ENCODE results near the gene LAGE3.

Gene LAGE3

GRCh38 chrX:154457491-154458115 lies 21.5 kb downstream of the LAGE3 start:
- DNase-seq (ENCODE audit: low spot score): no peak

DNA sequence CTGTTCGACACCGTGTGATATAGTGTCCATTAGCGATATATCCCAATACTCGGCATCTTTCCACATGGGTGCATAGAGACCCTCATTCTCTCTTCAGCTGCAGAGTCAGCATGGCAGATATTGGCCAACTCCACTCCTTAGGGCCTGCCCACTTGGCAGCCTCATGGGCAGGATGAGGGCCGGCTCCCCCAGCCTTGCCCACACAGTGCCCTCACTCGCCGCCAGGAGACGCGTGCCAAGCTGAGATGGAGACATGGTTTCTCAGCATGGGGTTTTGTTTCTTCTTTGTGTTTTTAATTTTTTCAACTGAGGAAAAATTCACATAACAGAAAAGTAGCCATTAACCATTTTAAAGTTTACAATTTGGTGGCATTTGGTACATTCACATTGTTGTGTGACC lies 26.3 kb downstream of the LAGE3 start:
- DNase-seq (ENCODE audit: low spot score): no peak

DNA sequence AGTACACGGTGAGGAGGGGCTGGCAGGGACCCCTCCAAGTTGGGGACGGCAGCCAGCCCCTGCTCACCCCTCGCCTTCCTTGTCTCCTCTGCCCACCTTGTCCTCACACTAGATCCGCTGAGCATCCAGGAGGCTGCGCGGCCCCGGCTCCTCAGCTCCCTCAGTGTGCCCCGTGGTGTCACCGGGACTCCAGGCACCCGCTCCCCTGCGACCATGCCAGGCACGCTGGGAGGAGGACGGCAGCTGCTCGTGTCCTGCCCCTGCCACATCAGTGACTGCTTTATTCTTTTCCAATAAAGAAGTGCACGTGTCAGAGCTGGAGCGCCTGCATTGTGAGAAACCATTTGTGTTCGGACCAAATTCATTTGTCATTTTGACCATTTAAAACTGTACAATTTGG lies 28.8 kb downstream of the LAGE3 start:
- DNase-seq (ENCODE audit: low spot score): no peak

DNA sequence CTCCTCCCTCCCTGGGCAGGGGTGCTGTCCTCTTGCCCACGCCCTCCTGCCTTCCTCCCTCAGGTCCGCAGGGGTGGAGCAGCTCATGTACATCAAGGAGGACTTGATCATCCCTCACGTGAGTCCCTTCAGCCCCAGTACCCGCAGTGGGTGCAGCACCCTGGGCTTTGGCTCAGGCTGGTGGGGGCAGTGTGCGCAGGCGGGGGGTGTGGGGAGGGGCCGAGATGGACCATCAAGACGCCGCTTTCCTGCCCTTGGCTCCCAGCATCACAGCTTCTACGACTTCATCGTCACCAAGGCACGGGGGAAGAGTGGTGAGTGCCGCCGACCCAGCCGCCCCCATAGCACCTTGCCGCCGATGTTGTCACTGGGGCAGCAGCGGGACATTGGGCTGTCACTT lies 29.5 kb downstream of the LAGE3 start:
- DNase-seq (ENCODE audit: low spot score): no peak

DNA sequence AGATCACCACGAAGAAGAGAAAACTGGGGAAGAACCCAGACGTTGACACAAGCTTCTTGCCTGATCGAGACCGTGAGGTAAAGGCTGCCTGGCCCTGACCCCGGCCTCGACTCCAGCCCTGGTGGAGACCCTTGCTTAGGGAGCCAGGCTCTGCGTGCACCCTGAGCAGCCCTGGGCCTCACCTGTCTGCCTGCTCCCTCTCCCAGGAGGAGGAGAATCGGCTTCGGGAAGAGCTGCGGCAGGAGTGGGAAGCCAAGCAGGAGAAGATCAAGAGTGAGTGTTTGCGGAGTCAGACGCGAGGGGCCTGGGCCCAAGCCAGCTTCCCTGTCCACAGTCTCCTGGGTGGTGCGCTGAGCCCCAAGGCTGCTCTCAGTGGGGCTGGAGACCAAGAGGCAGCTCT lies 30.6 kb downstream of the LAGE3 start:
- DNase-seq (ENCODE audit: low spot score): no peak

DNA sequence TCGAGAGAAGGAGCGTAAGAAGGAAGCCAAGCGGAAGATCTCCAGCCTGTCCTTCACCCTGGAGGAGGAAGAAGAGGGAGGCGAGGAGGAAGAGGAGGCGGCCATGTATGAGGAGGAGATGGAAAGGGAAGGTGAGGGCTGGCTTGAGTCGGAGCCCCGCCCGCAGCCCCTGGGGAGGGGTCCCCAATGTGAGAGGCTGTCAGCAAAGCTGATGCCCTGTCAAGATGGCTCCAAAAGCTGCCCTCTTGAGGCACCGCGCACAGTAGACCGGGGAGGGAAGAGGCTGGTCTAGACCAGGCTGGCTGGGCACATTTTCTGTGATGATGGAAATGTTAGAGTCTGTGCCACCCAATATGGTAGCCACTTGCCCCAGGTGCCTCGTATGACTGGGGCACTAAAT lies 32.7 kb downstream of the LAGE3 start:
- no peak for DNase-seq (ENCODE audit: low spot score)

DNA sequence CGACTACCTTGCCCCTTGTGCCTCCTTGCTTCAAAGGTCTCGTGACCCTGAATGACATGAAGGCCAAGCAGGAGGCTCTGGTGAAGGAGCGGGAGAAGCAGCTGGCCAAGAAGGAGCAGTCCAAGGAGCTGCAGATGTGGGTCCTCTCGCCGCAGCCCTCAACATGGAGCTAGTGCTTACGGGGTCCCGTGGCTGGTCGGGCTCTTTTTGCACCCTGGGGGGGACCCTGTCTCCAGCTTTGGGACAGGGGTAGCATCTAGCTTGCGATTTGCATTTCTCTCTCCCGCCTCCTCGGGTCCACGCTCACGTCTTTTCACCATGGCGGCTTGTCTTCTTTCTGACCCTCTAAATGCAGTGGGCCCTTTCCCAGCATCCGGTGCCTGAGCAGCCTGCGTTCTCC lies 33.3 kb downstream of the LAGE3 start:
- DNase-seq (ENCODE audit: low spot score): no peak

GRCh38 chrX:154444755-154445246 lies 34.3 kb downstream of the LAGE3 start:
- no peak for DNase-seq (ENCODE audit: low spot score)

DNA sequence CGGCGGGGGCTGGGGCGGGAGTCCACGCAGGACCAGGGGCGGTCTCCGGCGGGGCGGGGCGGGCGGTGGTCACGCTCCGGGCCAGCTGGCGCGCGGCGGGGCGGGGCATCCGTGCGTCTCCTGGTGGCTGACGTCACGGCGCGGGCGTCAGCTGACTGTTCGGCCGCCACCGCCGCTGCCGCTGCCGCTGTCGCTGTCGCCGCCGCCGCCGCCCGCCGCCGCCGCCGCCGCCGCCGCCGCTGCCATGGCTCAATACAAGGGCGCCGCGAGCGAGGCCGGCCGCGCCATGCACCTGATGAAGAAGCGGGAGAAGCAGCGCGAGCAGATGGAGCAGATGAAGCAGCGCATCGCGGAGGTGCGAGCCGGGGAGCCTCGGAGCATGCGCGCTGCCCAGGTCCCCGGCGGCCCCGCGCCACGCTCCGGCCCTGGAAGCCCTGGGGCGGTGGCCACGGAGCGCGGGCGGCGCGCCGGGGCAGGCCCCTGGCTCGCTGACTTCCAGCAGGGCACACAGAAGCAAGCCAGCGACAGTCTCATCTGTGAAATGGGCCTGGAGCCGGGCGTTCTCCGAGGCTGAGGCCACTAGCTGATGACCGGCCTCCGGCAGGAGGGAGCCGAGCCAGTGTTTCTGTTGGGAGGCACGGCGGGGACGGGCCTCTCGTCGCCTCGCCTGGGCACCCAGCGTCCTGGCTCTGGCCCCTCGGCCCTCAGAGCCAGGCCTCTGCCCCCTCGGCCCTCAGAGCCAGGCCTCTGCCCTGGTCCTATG lies 34.9 kb downstream of the LAGE3 start, which contains the start of gene FAM50A:
Gene FAM50A, plus strand, starts transcription at position 150 of the 763 bp plus-strand sequence. Its CDS starts 95 bp downstream, at position 245.
- peak; percentile 84 for DNase-seq (ENCODE audit: low spot score)

- DNase-seq (ENCODE audit: low spot score): no peak
These were observed 35.6 kb downstream of the LAGE3 start for GRCh38 chrX:154443479-154443910.

DNA sequence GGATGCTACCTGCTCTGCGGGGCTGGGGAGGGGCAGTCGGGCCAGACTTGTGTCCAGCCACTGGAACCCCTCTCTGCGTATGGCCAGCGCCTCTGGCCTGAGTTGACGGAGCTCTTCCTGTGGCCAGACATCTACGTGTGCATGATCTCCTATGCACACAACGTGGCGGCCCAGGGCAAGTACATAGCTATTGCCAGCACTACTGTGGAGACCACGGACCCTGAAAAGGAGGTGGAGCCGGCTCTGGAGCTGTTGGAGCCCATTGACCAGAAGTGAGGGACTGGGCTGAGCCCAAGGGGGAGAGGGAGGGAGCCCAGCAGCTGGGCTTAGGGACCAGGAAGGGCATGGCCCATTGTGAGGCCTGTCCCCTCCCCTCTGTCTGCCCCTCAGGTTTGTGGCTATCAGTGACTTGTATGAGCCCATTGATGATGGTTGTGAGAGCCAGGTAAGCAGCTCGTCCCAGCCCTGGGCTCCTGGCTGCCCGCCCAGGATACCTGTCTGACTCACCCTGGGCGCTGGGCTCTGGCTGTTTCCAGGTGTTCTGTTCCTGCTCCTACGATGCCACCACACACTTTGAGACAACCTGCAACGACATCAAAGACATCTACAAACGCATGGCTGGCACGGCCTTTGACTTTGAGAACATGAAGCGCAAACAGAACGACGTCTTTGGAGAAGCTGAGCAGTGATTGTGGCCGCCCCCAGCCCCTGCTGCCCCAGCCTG lies 36.9 kb downstream of the LAGE3 start:
- DNase-seq (ENCODE audit: low spot score): no peak

- no peak for DNase-seq (ENCODE audit: low spot score)
These were observed 37.5 kb downstream of the LAGE3 start for GRCh38 chrX:154441564-154441963.

DNA sequence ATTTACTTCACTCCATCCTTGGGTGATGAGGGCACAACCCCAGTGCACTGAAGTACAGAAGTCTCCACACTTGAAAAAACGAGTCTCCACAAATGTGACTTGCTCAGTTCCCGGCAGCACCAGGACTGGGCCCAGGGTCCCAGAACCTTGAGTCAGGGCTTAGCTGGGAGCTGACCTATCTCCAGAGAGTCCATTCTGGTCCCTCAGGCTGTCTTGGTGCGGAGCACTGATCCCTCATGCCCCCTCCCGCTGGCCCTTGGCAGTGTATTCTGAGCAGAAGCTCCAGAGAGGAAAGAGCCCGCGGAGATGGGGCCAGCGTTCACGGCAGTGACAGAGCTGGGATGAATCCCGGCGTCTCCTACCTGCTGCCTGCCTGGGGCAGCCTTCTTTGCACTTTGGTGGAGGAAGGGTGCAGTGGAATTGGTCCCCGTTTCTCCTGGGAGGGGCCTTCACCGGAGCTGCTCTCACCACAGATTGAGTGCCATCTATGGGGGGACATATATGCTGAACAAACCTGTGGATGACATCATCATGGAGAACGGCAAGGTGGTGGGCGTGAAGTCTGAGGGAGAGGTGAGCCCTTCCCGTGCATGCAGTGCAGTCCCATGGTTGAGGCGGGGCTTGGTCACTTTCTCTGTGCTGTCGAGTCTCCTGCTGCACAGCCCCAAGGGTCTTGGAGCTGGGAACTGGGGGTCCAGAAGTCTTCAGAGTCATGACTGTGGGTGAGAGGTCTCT lies 38.3 kb downstream of the LAGE3 start:
- no peak for DNase-seq (ENCODE audit: low spot score)

GRCh38 chrX:154439841-154440240 lies 39.2 kb downstream of the LAGE3 start:
- no peak for DNase-seq (ENCODE audit: low spot score)

DNA sequence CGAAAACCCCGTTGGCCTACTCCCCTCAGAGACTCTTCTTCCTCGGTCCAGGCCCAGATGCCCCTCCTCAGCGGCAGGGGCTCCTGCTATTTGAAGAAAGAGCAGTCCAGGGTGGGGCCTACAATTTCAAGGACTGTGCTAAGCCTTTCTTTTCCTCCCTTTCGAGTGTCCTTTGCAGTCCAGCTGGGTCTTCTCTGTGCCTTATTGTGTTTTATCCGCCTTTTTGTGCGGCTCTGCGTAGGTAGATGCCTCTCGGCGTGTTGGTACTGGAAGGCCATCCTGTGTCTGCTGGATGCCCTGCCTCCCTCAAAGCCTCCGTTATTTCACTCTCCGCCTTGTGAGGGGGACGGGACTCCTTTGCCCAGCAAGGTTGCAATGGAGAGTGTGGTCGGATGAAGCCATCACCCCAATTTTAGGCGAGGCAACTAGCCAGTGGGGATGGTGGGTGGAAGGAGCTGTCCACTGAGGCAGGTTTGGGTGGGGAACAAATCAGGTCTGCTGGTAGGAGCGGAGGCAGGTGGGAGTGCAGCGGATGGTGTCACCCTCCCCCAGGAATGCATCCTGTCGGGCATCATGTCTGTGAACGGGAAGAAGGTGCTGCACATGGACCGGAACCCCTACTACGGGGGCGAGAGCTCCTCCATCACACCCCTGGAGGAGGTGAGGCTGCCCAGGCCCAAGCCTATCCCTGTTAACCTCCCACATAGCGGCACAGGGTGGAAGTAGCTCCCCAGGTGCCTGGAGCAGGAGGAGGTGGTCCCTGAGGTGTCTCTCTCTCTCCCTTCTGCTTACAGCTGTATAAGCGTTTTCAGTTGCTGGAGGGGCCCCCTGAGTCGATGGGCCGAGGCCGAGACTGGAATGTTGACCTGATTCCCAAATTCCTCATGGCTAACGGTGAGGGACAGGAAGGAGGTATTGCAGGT lies 40.8 kb downstream of the LAGE3 start:
- DNase-seq (ENCODE audit: low spot score): no peak

GRCh38 chrX:154436983-154437752 lies 41.9 kb downstream of the LAGE3 start, which contains the start of gene GDI1:
Gene GDI1, plus strand, starts transcription at chrX:154437154. Its CDS starts 101 bp downstream, at chrX:154437255.
- peak; percentile 69 for DNase-seq (ENCODE audit: low spot score)

DNA sequence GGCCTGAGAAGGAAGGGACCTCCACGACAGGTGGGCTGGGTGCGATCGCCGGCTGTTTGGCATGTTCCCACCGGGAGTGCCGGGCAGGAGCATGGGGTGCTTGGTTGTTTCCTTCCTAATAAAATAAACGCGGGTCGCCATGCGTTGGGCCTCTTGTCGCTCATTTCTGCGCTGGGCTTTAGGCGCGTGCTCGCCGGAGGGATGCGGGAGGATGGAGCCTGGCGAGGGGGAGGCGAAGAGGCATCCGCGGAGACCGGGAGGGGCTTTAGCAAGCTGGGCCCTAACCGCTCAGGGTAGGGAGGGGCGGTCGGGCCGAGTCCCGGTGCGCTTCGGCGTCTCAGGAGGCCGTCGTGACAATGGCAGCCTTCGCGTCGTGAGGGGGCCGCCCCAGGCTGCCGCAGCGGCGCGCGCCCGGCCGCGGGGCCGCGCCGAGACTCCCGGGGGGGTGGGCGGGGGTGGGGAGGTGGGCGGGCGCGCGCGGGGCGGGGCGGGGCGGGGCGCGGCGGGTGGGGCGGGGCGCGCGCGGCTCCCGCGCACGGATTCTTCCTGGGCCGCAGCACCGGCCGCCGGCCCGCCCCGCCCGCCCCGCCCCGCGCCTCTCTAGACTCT lies 42.6 kb downstream of the LAGE3 start:
- peak; percentile 53 for DNase-seq (ENCODE audit: low spot score)

GRCh38 chrX:154435171-154435733 lies 43.8 kb downstream of the LAGE3 start:
- DNase-seq (ENCODE audit: low spot score): no peak
